ENCODE data around the gene SPTBN4. TPM values are rescaled to one million over a fixed set of nuclear protein-coding genes. Genes with fewer than 3 reads are reported as not detected.

SPTBN4 gene
- total and polyA plus RNA-seq, 2 donors (not counting 1 experiment from before 2014, with no cell fraction given): 0.03 to 0.67 TPM

- no peaks in the 10 kb centered on the region for H3K9me3 Mint-ChIP-seq (ENCODE audit: insufficient read depth)
- H3K9ac ChIP-seq (ENCODE audit: low read length): no peak overlapping the region
- H3K27me3 Mint-ChIP-seq: no peaks in the 10 kb centered on the region
- no peaks in the 10 kb centered on the region for H3K9me3 ChIP-seq (ENCODE audit: control extremely low read depth in 1 of 3, control insufficient read depth in 2 of 3, insufficient read depth in 1 of 3, low read length in 2 of 3)
- peaks cover 6 to 66% of the 10 kb centered on the region in 2 experiments for H3K36me3 ChIP-seq (replicated peaks in 1 of 2; ENCODE audit: control extremely low read depth in 1 of 2, control insufficient read depth in 1 of 2, extremely low read depth in 1 of 2, insufficient read depth in 2 of 2, low read length in 1 of 2)
- TF ChIP-seq CTCF (IDR thresholded peaks at IDR 0.05): no peak
- no peak for TF ChIP-seq EZH2 (IDR thresholded peaks at IDR 0.05; ENCODE audit: borderline replicate concordance, insufficient read depth, low read depth, low read length, poor library complexity, severe bottlenecking)
- ChIA-PET POLR2A (interaction anchor here (0.6 to 0.7 kb wide), 3 partner anchors 24 to 967 kb away, joined by 3 to 4 read pairs (median 3); no protein-coding TSS in a partner anchor), CTCF (interaction anchor here (0.5 to 1.7 kb wide), 2 partner anchors 11 to 633 kb away, joined by 3 to 8 read pairs; no protein-coding TSS in a partner anchor)
- H4K20me1 ChIP-seq (ENCODE audit: control insufficient read depth, insufficient read depth, low read length, poor library complexity, severe bottlenecking): peaks cover 8% of the 10 kb centered on the region
- WGBS (ENCODE audit: insufficient coverage): 94% methylated on average over 4 of the region's 5 CpGs
- ATAC-seq (ENCODE audit: low read depth) (no peak), DNase-seq (no peak)
- no peaks in the 10 kb centered on the region for H3K27me3 ChIP-seq (replicated peaks in 1 of 4; ENCODE audit: control extremely low read depth in 1 of 4, control insufficient read depth in 3 of 4, insufficient read depth in 4 of 4, low read length in 3 of 4)
- peaks cover 18 to 35% of the 10 kb centered on the region in 2 donors for H3K4me1 ChIP-seq (ENCODE audit: control insufficient read depth in 2 of 2, insufficient read depth in 2 of 2, low read length in 2 of 2)
- peaks cover 20% of the 10 kb centered on the region for H3K79me2 ChIP-seq (ENCODE audit: control insufficient read depth, insufficient read depth, low read length)
- peaks cover 40% of the 10 kb centered on the region for H3K4me1 Mint-ChIP-seq
- intact Hi-C loops (cut with micrococcal nuclease): no loop called here
- no peak overlapping the region for H3K4me3 Mint-ChIP-seq
- no peak overlapping the region for H3K27ac Mint-ChIP-seq
- H3K4me2 ChIP-seq (replicated peaks; ENCODE audit: low read depth, low read length, poor library complexity, severe bottlenecking): no peak overlapping the region
- no peak overlapping the region for H2AFZ ChIP-seq (ENCODE audit: insufficient read depth, low read depth, low read length, poor library complexity, severe bottlenecking)
- H3K27ac ChIP-seq (ENCODE audit: low read length in 2 of 2): no peak overlapping the region
- H3K4me3 ChIP-seq (ENCODE audit: control extremely low read depth in 1 of 5, extremely low read depth in 1 of 5, insufficient read depth in 1 of 5, low read depth in 2 of 5, low read length in 4 of 5): no peak overlapping the region
Measured at GRCh38 chr19:40581531-40581930, 114.7 kb downstream of the SPTBN4 start.

- 94% methylated on average over 1 of the region's 2 CpGs for WGBS (ENCODE audit: insufficient coverage)
Measured at GRCh38 chr19:40582467-40582866, 115.7 kb downstream of the SPTBN4 start.

More at GRCh38 chr19:40582467-40582866, 115.7 kb downstream of the SPTBN4 start:
- Histone ChIP-seq H4K20me1 (ENCODE audit: control insufficient read depth, insufficient read depth, low read length, poor library complexity, severe bottlenecking) (peaks cover 8% of the 10 kb centered on the region), H3K79me2 (ENCODE audit: control insufficient read depth, insufficient read depth, low read length) (peaks cover 12% of the 10 kb centered on the region), H3K4me3 (ENCODE audit: control extremely low read depth in 1 of 5, extremely low read depth in 1 of 5, insufficient read depth in 1 of 5, low read depth in 2 of 5, low read length in 4 of 5) (no peak overlapping the region), H3K9ac (ENCODE audit: low read length) (no peak overlapping the region), H3K36me3 (replicated peaks in 1 of 2; ENCODE audit: control extremely low read depth in 1 of 2, control insufficient read depth in 1 of 2, extremely low read depth in 1 of 2, insufficient read depth in 2 of 2, low read length in 1 of 2) (peaks cover 6 to 75% of the 10 kb centered on the region in 2 experiments), H2AFZ (ENCODE audit: insufficient read depth, low read depth, low read length, poor library complexity, severe bottlenecking) (no peak overlapping the region), H3K4me1 (ENCODE audit: control insufficient read depth in 2 of 2, insufficient read depth in 2 of 2, low read length in 2 of 2) (peaks cover 16 to 31% of the 10 kb centered on the region in 2 donors), H3K9me3 (ENCODE audit: control extremely low read depth in 1 of 3, control insufficient read depth in 2 of 3, insufficient read depth in 1 of 3, low read length in 2 of 3) (no peaks in the 10 kb centered on the region), H3K27me3 (replicated peaks in 1 of 4; ENCODE audit: control extremely low read depth in 1 of 4, control insufficient read depth in 3 of 4, insufficient read depth in 4 of 4, low read length in 3 of 4) (no peaks in the 10 kb centered on the region), H3K27ac (ENCODE audit: low read length in 2 of 2) (no peak overlapping the region), H3K4me2 (replicated peaks; ENCODE audit: low read depth, low read length, poor library complexity, severe bottlenecking) (no peak overlapping the region)
- H3K27me3 Mint-ChIP-seq: no peaks in the 10 kb centered on the region
- no peaks in the 10 kb centered on the region for H3K9me3 Mint-ChIP-seq (ENCODE audit: insufficient read depth)
- ChIA-PET POLR2A (no interaction called here), CTCF (interaction anchor here (1.7 kb wide), 1 partner anchor 12 kb away, joined by 8 read pairs; no protein-coding TSS in a partner anchor)
- DNase-seq (no peak), ATAC-seq (ENCODE audit: low read depth) (no peak)
- intact Hi-C loops (cut with micrococcal nuclease): no loop called here
- H3K4me1 Mint-ChIP-seq: peaks cover 35% of the 10 kb centered on the region
- no peak overlapping the region for H3K4me3 Mint-ChIP-seq
- H3K27ac Mint-ChIP-seq: no peak overlapping the region
- TF ChIP-seq CTCF (IDR thresholded peaks at IDR 0.05): no peak
- no peak for TF ChIP-seq EZH2 (IDR thresholded peaks at IDR 0.05; ENCODE audit: borderline replicate concordance, insufficient read depth, low read depth, low read length, poor library complexity, severe bottlenecking)

Measured in B cell (primary cell).